Measurements from ENCODE around the gene CNBP. TPM values are rescaled to one million over a fixed set of nuclear protein-coding genes. Genes with fewer than 3 reads are reported as not detected.

CNBP gene
- total and polyA plus RNA-seq, 12 donors: 296 to 804 (median 454) TPM

- Histone ChIP-seq H3K27ac (peak overlapping the region; percentile 84 to 99 (median 91)), H3K4me3 (peak overlapping the region; percentile 70 to 96 (median 83)), H3K36me3 (replicated peaks in 1 of 2) (no peaks in the 10 kb centered on the region), H3K9me3 (replicated peaks in 1 of 3) (no peaks in the 10 kb centered on the region), H3K4me1 (replicated peaks in 1 of 2) (peaks cover 27 to 42% of the 10 kb centered on the region in 2 donors), H3K27me3 (no peaks in the 10 kb centered on the region)
- TF ChIP-seq POLR2A (IDR thresholded peaks at IDR 0.05) (peak in 1 of 2 donors; percentile 54), CTCF (IDR thresholded peaks at IDR 0.05) (no peak)
- WGBS, 4 donors: 0 to 1% (median 1%) methylated on average over 20 to 80 of the region's 80 CpGs
- peak in 2 of 7 donors; percentile 29 to 35 for DNase-seq
- intact Hi-C loops (cut with DNase I): no loop called here
Observed at GRCh38 chr3:129121016-129121791, 62.5 kb downstream of the CNBP start.

GRCh38 chr3:129120254-129121004 is 63.3 kb downstream of the CNBP start:
- 1 to 2% (median 1%) methylated on average over 4 to 18 of the region's 18 CpGs for WGBS, 4 donors
- peak; percentile 58 to 83 for TF ChIP-seq POLR2A (IDR thresholded peaks at IDR 0.05)
- TF ChIP-seq CTCF (IDR thresholded peaks at IDR 0.05): peak in 2 of 6 experiments; percentile 51 to 52
- Histone ChIP-seq H3K27me3 (no peaks in the 10 kb centered on the region), H3K4me3 (peak overlapping the region; percentile 70 to 96 (median 83)), H3K36me3 (replicated peaks in 1 of 2) (no peaks in the 10 kb centered on the region), H3K4me1 (replicated peaks in 1 of 2) (peaks cover 32 to 47% of the 10 kb centered on the region in 2 donors), H3K9me3 (replicated peaks in 1 of 3) (no peaks in the 10 kb centered on the region), H3K27ac (peak overlapping the region; percentile 84 to 99 (median 91))
- DNase-seq: peak; percentile 77 to 97 (median 93)
- intact Hi-C loops (cut with DNase I): no loop called here

GRCh38 chr3:129119365-129120100 is 64.2 kb downstream of the CNBP start:
- Histone ChIP-seq H3K36me3 (replicated peaks in 1 of 2) (no peaks in the 10 kb centered on the region), H3K9me3 (replicated peaks in 1 of 3) (no peaks in the 10 kb centered on the region), H3K4me3 (peak overlapping the region in 2 of 4 donors; percentile 70 to 96), H3K4me1 (replicated peaks in 1 of 2) (peaks cover 32 to 47% of the 10 kb centered on the region in 2 donors), H3K27me3 (no peaks in the 10 kb centered on the region), H3K27ac (peak overlapping the region; percentile 84 to 99 (median 91))
- intact Hi-C loops (cut with DNase I): no loop called here
- WGBS, 4 donors: 23 to 30% (median 28%) methylated on average over 10 to 13 of the region's 13 CpGs
- DNase-seq: peak in 5 of 7 donors; percentile 38 to 73 (median 47)
- TF ChIP-seq CTCF (IDR thresholded peaks at IDR 0.05) (no peak), POLR2A (IDR thresholded peaks at IDR 0.05) (peak in 1 of 2 donors; percentile 20)
